AG09319 (cell line): ENCODE measurements around the gene ETS2.

ENCODE experiments used
- DNase-seq: peaks from one replicate; pipeline ENCODE4 v3.0.0-alpha.2; 2010; ENCODE audit warnings: low read depth; ENCODE audit errors: extremely low read depth
- TF ChIP-seq, protein P1 (sequence below): IDR thresholded peaks from 2 replicates; pipeline ENCODE4 v1.5.1; 2011; ENCODE audit warnings: low read depth, mild to moderate bottlenecking, inconsistent platforms, low read length, moderate library complexity

ETS2 gene

DNA sequence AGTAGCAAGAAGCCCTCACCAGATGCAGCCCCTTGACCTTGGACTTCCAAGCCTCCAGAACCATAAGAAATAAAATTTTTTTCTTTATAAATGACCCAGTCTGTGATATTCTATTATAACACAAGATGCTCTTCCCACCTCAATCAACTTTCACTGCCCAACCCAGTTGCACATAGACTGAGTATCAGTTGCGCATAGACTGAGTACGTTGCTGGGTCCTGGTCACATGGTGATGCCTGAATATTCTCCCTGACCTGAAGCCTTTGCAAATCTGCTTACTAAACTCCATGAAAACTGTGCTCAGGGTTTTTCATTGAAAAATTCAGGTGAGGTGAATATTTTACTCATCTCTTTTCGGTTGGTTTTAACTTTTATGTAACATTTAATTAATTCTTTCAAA is 59.2 kb downstream of the ETS2 start:
- TF ChIP-seq, protein P1, sequence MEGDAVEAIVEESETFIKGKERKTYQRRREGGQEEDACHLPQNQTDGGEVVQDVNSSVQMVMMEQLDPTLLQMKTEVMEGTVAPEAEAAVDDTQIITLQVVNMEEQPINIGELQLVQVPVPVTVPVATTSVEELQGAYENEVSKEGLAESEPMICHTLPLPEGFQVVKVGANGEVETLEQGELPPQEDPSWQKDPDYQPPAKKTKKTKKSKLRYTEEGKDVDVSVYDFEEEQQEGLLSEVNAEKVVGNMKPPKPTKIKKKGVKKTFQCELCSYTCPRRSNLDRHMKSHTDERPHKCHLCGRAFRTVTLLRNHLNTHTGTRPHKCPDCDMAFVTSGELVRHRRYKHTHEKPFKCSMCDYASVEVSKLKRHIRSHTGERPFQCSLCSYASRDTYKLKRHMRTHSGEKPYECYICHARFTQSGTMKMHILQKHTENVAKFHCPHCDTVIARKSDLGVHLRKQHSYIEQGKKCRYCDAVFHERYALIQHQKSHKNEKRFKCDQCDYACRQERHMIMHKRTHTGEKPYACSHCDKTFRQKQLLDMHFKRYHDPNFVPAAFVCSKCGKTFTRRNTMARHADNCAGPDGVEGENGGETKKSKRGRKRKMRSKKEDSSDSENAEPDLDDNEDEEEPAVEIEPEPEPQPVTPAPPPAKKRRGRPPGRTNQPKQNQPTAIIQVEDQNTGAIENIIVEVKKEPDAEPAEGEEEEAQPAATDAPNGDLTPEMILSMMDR, result no peak
- DNase-seq, result no peak

DNA sequence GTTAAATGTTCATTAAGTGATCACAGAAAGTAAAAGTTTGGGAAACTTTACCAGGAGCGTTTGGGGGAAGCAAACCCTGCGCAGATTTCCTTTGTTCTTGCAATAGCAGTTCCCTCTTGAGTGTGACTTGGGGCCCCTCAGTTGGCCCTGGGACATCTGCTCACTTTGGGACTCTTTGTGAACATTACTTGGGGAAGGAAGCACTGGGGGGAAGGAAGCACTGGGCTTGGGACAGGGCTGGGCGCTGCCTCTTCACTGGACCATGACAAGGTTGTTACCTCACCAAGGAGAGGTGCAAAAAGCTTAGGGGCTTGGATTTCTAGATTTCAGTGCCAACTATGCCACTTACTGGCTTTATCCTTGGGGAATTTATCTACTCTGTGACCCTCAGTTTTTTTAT is 63.5 kb downstream of the ETS2 start:
- TF ChIP-seq, protein P1, result no peak

DNA sequence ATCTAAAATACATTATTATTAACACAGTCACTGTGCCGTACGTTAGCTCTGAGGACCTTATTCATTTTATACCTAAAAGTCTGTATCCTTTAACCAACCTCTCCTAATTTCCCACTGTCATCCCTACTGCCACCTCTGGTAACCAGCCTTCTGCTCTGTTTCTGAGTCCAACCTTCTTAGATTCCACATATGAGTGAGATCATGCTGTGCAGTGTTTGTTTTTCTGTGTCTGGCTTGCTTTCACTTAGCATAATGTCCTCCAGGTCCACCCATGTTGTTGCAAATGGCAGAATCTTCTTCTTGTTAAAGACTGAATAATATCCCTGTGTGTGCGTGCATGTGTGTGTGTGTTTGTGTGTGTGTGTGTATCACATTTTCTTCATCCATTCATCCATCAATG is 64.2 kb downstream of the ETS2 start:
- no peak for DNase-seq
- TF ChIP-seq, protein P1, result peak; percentile 15

More for the DNA sequence above, 63.5 kb downstream of the ETS2 start:
- no peak for DNase-seq
